RKO (cell line): ENCODE measurements around the gene PDLIM4.
A peak's percentile ranks its signal among the peaks of the same experiment; 100 is the strongest.

Source experiments
- DNase-seq: peaks from one replicate; pipeline ENCODE4 v3.0.0-alpha.2; 2016; ENCODE audit warnings: low spot score

Gene PDLIM4, protein sequence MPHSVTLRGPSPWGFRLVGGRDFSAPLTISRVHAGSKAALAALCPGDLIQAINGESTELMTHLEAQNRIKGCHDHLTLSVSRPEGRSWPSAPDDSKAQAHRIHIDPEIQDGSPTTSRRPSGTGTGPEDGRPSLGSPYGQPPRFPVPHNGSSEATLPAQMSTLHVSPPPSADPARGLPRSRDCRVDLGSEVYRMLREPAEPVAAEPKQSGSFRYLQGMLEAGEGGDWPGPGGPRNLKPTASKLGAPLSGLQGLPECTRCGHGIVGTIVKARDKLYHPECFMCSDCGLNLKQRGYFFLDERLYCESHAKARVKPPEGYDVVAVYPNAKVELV

DNA sequence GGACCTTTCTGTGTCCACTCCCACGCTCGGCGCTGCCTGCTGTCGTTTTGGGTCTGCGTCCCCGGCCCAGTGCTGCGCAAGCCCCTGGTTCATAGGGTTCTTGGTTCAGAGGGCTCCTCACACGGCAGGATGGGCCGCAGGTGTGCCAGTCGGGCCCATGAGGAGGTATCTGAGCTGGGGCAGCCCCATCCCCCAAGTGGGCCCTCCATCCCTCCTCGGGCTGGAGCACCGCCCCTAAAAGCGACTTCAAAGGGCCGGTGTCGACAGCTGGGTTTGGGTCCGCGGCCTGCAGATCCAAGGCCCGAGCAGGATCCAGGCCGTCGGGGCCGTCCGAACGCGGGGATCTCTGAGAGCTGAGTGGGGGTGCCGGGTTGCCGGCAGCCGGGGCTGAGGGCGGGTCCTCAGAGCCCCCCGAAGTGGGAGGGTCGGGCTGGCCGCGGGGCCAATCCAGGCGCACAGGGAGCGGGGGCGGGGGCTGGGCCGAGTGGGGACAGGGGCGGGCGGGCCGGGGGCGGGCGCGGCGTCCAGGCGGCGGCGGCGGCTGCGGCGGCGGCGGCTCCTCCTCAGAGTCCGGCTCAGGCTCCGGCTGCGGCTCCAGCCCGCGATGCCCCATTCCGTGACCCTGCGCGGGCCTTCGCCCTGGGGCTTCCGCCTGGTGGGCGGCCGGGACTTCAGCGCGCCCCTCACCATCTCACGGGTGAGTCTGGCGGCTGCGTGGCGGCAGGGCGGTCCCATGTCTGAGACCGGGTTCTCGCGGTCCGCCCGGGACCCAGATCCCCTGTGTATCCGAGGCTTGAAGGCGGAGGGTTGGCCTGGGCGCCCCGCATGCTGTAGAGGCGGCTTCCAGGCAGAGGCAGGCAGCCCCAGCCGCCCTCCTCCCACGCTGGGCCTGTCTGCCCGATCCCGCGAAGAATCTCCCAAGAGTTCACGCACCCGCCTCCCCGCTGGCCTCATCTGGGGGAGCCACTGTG is at the start of gene PDLIM4:
Gene PDLIM4, plus strand, starts transcription at position 566 of the 971 bp plus-strand sequence. Its CDS starts 39 bp downstream, at position 605.
- no peak for DNase-seq

DNA sequence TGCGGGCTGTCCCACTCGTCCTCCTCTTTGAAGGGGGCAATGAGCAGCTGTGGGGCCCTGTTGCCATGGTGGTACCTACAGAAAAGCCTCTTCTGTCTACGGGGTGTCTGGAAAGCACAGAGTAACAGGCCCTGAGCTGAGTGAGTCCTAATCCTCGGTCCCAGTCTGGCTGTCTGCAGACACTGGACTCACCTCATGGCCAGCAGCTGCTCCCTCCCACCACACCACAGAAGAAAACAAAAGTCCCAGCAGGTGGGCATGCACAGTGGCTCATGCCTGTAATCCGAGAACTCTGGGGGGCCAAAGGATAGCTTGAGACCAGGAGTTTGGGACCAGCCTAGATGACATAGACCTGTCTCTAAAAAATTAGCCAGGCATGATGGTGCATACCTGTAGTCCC is 49.7 kb upstream of the PDLIM4 start:
- no peak for DNase-seq

DNA sequence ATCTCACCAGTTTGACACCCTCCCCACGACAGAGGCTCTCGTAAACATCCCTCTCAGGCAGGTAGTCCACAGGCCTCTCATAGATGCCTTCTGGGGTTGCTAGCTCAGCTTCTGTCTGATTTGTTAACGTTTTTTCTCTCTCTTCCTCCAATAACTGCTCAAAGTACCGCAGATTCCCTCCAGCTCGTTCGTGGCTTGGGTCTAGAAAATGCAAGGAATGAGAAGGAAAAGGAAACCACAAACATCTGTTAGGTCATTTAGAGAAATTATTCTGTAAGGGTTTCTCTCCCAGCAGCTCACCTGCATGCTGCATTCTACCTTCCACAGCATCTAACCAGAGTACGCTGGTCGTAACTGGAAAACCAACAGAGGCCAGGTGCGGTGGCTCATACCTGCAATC is 48.4 kb upstream of the PDLIM4 start:
- DNase-seq = no peak

DNA sequence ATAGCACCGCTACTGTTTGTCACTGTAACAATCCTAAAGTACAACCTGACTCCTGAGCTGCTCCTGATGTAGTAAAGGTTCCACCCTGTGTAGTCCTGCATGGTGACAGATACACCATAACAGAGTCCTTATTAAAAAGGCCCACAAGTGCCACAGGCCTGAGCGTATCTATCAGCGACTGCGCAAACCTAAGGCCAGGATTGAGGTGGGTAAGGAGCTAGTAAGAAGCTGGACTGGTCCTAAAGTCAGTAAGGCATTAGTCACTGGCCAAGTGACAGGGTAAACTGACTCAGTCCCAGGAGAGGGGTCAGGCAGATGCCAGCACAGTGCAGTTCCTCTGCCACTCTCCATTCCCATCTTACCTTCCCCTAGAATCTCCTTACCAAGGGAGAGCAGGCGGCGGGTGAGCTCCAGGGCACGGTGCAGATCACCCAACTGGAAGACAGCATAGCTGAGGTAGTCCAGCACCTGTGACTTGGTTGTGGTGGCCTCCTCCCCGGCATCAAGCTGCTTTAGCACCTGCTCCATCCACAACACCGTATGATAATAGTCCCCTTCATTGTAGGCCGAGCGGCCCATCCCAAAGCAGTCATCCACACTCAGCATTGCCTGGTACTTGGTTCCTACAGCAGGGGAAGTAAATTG is 47.5 kb upstream of the PDLIM4 start:
- no peak for DNase-seq

DNA sequence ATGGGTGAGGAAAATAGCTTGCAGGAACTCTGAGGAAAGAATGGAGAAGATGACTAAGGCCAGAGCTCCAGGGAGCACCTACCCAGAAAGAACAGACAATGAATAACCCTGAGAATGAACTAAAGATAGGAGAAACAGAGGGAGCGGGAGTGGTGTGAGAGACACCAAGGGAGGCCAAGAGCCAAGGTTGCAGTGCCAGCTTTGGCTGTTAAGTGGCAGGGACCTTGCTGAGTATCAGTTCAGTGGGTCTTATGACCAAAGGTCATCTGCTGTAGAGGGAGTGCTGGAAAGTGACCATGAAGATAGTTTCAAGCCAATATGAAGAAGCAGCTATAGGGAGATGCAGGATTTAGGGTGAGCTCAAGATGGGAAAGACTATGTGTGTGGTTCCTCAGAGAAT is 46.6 kb upstream of the PDLIM4 start:
- DNase-seq = no peak

DNA sequence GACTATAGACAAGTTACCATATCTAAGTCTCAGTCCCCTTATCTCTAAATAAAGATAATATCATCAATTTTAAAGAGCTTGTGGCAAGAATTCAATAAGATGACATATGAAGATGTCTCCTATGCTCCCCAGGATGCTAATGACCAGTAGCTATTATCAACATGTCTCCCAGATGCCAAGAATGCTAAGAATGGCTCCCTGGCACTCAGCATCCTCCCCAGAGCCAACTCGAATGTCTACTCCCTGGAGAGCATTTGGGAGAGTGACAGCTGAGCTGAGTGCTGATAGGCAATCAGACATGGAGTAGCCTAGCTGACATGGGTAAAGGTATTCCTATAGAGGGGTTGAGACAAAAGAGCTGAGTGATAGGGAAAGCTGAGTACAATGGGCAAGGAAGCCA is 45.7 kb upstream of the PDLIM4 start:
- no peak for DNase-seq

DNA sequence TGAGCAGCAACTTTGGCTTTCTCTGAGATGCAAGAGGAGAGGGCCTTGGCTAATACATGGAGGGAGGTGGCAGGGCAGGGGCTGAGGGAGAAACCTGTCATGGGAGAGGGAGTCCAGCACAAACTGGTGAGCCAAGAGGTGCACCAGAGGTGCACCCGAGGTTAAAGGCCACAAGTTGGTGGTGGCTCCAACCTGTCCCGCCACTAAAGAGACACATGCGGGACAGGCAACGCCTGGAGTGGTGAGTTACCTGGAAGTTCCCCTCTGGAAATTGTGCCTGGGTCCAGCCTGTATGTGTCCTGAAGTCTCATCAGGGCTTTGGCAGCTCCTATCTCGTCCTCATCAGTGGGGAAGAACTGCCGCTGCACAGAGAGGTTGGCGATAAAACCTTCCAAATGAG is 43.8 kb upstream of the PDLIM4 start:
- no peak for DNase-seq

DNA sequence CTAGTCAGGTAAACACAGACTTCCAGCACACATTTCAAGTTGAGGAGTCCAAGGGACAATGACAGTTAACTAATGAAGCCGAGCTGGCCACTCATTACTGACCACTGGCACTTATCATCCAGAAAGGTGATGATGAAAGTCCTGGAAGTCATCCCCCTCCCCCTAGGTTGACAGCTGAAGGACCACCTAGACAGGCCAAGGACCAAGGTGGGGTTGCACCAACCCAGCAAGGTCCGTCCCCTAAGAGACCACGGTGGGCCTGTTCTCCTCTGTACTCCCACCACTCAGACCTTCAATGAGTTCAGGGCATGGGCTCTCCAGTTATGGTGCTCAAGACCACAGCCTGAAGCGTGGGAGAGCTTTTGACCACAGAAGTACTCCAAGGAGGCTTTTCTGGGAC is 43.0 kb upstream of the PDLIM4 start:
- no peak for DNase-seq

DNA sequence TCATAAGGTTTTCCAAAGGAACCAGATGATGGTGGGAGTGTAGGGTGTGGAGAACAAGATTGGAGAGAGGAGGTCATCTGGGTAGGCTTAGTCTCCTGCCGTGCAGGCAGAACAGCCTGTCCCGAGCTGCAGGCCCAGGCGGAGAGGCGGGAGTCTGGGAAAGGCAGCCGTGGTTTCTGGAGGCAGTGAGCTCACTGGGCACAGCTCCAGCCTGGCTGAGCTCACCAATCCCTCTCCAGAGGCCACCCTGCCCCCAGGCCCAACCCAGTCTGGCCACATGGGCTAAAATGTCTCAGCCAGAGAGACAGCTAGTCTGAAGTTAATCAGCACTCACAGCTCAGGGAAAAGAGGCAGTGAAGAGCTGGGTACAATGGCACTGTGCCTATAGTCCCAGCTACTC is 42.2 kb upstream of the PDLIM4 start:
- peak; percentile 40 for DNase-seq

DNA sequence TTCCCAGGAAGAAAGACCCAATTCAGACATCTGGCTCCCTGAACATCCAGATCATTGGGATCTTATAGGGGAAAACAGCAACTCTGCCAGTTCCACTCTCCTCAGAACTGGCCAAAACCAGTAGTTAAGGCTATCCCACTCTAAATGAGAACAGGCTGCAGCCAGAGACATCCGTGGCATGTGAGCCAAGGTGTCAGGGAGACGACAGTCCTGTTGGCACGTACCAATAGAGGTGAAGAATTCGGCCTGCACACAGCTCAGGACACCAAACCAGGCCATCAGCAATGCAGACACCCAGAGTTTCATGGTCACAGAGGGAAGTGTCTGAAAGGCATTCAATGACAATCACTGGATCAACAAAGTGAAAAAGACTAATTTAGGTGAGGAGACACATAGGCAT is 39.2 kb upstream of the PDLIM4 start:
- DNase-seq = no peak

DNA sequence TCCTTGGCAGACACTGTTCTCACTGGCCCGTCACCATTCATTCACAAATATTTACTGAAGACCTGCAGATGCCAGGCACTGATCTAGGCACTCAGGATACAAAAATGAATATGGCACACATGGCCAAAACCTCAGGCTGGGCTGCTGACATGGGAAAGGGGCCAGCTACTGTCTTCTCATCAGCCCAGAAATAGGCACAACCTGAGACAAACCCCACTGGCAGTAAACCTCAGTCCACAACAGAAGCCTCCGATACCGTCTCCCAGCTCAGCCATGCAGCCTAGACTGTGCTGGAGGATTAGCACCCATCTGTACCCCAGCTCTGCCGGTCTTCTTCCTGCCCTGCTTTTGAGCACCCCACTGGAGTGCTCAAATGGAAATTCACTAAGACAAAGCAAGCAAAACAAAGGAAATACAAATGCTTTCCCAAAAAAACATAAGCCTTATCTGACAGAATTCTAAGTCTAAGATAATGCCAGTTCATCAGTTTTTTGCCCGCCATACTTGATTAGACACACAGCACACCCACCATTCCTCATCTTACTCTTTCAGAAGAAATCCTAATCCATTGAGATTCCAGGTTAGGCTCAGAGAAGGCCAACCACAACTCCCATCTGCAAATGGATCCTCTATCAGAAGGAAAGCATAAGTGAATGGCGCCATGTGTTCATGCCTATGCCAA is 38.1 kb upstream of the PDLIM4 start:
- no peak for DNase-seq

DNA sequence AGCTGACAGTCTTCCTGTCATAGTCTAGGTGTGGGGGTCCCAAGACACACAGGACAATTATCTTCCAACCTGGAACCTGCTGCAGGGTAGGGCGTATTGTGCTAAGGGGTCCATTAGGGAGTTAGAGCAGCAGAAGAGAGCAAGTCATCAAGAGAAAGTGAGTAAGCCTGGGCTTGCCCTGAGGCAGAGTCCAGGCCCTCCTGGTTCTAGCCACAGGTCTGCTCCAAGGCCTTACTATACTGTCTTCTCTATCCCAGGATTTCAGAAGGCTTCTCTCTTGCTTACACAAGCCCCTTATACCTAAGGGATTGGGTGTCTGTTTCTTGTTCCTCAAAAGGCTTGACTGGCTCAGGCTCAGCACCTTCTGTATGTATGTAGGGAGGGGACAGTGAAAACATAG is 37.5 kb upstream of the PDLIM4 start:
- DNase-seq = no peak

DNA sequence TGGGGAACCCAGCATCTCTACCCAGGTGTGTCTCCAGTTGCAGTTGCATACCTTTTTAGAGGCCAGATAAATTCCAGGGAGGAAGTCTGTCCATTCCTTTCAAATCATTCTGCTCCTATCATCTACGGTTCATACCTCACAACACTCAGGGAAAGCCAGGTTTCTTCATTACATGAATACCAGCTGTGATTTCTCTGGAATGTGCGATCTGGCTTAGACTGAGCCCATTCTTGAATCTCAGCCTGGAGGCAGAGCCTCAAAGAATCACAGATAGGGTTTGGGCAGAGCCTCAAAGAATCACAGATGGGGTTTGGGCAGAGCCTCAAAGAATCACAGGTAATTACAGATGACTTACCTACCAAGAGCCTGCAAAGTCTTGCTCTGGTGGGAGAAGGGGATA is 37.0 kb upstream of the PDLIM4 start:
- DNase-seq = no peak

DNA sequence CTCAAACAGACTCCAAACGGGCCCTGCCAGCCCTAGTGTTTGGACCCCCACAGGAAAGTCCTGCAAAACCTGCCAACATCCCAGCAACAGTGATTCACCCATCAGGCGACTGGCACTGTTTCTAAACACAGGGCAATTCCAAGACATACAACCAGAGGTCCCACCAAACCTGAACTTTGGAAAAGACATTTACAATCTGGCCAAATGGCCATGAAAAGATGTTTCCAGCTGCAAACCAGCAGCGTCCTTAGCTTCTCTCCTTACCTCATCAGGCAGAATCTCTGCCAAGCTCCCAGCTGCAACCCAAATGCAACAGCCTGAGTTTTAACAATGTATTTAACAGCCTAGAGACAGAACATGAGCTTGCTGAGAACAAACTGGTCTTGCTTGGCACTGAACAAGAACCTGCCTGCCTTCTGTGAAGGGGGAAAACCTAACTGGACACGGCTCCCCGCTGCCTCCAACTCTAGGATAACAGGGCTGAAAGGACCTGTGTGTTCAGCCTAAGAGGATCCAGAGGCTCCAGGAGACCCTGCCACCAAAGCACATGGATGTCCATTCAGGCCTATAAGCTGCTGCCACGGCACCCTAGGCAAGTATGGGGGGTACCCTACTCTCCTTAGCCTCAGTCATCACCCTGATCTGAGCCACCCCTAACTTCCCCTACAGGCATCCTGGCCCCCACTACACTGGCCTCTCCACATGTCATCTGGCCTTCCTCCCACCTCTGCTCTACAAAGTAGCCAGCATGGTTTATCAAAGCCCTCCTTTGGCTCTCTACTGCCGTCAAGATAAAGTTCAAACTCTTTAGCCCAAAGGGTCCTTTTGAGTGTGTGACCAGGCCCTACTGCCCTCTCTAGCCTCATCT is 35.5 kb upstream of the PDLIM4 start:
- no peak for DNase-seq

DNA sequence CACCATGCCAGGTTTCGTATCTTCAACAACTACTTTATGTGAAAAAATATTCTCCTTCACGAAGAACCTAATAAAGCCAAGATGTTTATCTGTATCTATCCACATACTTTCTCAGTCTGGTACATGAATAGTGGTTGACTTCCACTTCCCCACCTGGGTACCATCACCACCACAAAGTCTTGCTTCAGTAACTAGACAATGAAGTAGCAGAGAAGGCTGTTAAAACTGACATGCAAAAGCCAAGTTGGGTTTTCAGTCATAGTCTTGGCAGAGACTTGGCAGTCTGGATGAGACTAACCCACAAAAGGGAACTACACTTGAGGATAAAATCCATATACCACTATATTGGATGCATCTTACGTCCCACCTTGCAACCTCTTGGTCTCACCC is 34.9 kb upstream of the PDLIM4 start:
- no peak for DNase-seq

DNA sequence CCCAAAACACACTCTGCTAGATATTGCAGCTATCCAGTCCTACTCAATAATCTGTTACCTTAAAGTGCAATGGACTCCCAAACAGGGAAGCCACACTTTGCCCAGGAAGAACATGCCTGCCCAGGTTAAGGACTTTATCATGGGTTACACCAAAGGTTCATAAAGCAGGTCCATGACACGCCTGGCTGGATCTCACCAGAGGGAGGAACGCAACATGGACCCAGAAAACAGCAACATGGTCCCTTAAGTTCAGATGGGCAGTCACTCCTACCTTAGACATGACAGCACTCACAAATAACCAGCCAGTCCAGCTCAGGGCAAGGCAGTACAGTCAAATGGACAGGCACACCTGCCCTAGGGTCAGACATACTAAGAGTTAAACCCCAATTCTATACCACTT is 33.6 kb upstream of the PDLIM4 start:
- DNase-seq = no peak

DNA sequence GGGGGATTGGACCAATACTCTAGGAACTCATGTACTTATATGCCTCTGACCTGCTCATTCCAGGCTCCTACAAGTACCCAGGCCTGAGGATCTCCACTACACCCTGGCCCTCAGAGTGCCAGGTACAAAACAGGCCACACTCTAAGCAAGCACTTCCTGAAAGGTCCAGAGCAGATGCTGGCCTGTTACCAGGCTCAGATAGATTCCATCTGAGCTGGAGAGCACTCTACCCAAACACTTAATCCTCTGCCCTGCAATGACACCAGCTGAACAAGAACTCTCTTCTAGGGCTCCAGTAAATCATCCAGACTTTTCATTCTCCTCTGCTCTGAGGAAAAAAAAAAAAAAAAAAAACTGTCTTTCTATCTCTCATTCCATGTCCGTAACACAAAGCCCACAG is 32.8 kb upstream of the PDLIM4 start:
- no peak for DNase-seq

DNA sequence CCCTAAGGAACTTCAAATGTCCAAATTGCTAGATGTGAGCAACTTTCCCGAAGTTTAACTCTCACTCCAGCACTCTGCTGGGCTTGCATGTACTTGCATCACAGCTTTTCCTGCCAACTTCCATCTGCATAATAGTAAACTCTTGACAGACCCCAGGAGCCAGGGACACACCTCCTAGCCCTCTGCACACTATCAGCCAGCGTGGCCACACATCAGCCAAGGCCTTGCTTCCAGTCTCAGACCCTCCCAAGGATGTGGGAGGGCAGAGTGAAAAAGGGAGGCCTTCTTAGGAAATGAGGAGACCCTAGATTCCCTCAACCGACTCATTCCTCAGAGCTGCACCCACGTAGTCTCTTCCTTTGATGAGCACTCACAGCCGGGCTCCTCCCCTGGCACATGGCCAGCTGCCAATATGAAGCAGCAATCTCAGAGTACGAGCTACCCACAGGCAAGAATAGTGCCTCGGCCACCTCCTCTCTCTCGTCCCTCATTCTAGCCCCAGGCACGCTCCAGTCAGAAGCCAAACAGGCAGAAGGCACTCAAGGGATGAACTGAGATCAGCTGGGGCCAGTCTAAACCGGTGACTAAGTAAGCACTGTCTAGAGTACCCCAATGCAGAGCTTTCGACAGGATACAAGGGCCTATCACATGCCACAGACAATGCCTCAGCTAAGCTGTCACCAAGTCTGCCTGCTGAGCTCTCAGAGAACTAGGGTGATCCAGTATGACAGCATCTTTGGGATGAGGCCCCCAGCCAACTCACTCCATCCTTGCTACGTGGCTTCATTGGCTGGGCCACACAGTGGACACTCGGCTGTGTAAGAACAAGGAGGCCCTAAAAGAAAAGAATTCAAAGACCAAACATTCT is 32.1 kb upstream of the PDLIM4 start:
- peak; percentile 36 for DNase-seq

DNA sequence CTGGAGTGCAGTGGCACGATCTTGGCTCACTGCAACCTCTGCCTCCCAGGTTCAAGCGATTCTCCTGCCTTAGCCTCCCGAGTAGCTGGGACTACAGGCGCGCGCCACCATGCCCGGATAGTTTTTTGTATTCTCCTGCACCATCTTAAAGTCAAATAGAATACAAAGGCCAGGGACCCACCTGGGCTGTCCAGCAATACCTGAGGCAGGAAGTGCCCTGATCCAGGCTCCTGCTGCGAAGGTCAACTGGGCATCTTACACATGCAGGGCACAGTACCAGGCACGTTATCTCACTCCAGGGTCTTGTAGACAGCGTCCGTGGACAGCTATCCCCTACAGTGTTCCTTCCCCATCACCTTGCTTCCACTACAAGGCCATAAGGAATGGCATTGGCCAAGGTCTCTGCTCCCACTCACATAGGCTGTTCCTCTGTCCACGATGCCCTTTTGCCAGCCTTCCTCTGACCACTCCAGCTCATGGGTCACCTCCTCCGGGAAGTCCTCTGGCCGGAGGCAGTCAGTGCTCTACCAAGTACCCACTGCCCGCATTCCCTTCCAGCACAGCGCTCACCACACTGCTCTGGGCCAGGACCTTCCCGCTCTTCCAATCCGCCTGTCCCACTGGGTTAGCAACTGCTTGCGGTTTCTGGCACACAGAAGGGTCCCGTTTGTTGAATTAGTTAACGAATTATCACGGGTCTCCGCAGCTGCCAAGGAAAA is 30.8 kb upstream of the PDLIM4 start:
- peak; percentile 17 for DNase-seq

DNA sequence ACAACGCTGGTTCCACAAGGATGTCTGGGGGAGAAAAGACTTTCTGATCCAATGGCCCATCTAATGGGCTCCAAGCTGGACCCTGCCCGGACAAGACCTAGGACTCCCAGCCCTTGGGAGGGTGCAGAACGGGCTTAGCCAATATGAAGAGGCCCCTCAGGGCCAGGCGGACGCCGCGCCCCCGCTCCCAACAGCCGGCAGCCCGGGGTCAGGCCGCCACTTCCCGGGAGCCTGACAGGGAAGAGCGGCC is 30.3 kb upstream of the PDLIM4 start:
- no peak for DNase-seq
